H9 (cell line): ENCODE results near the gene PDCD10. TPM values are rescaled to one million over a fixed set of nuclear protein-coding genes. Genes with fewer than 3 reads are reported as not detected.

Experiments
- DNase-seq: peaks from one replicate; pipeline ENCODE4 v3.0.0-alpha.2; 2017
- H2AFZ ChIP-seq: one replicate; pipeline ENCODE4 v1.6.1; 2013; ENCODE audit warnings: mild to moderate bottlenecking, low read length, control low read depth, moderate library complexity
- H2AK5ac ChIP-seq: 2 replicates; pipeline ENCODE4 v1.6.1; 2013; ENCODE audit warnings: low read length, control low read depth, mixed read lengths; ENCODE audit not compliant: insufficient read length
- H2BK120ac ChIP-seq: one replicate; pipeline ENCODE4 v1.6.1; 2013; ENCODE audit warnings: low read depth, mild to moderate bottlenecking, low read length, control low read depth, inconsistent platforms; ENCODE audit not compliant: poor library complexity, severe bottlenecking
- H2BK12ac ChIP-seq: 2 replicates; pipeline ENCODE4 v1.6.1; 2013; ENCODE audit warnings: low read length, control low read depth, mixed read lengths, low read depth; ENCODE audit not compliant: insufficient read length
- H2BK15ac ChIP-seq: 2 replicates; pipeline ENCODE4 v1.6.1; 2013; ENCODE audit warnings: low read depth, low read length, control low read depth
- H2BK20ac ChIP-seq: one replicate; pipeline ENCODE4 v1.6.1; 2013; ENCODE audit warnings: low read depth, mild to moderate bottlenecking, low read length, control low read depth, inconsistent platforms; ENCODE audit not compliant: poor library complexity, severe bottlenecking
- H2BK5ac ChIP-seq: 2 replicates; pipeline ENCODE4 v1.6.1; 2013; ENCODE audit warnings: low read length, control low read depth, mixed read lengths; ENCODE audit not compliant: insufficient read length
- H3K14ac ChIP-seq: 2 replicates; pipeline ENCODE4 v1.6.1; 2013; ENCODE audit warnings: low read length, control low read depth; ENCODE audit not compliant: insufficient read depth
- H3K18ac ChIP-seq: 2 replicates; pipeline ENCODE4 v1.6.1; 2013; ENCODE audit warnings: low read depth, mild to moderate bottlenecking, mixed read lengths, low read length, control low read depth; ENCODE audit not compliant: insufficient read length
- H3K23ac ChIP-seq: 2 replicates; pipeline ENCODE4 v1.6.1; 2013; ENCODE audit warnings: low read length, control low read depth, mixed read lengths, low read depth; ENCODE audit not compliant: insufficient read length
- H3K23me2 ChIP-seq: 2 replicates; pipeline ENCODE4 v1.6.1; 2013; ENCODE audit warnings: low read depth, mild to moderate bottlenecking, mixed read lengths, low read length, control low read depth; ENCODE audit not compliant: insufficient read length, poor library complexity, severe bottlenecking
- H3K27ac ChIP-seq: 2 replicates; pipeline ENCODE4 v1.5.1; 2013; ENCODE audit warnings: low read length, control low read depth, mixed read lengths, low read depth; ENCODE audit not compliant: insufficient read length
- H3K27me3 ChIP-seq: 2 replicates; pipeline ENCODE4 v1.6.1; 2013; ENCODE audit warnings: low read length, control low read depth, inconsistent platforms; ENCODE audit not compliant: insufficient read depth
- H3K4ac ChIP-seq: 2 replicates; pipeline ENCODE4 v1.6.1; 2013; ENCODE audit warnings: low read depth, mild to moderate bottlenecking, control low read depth, inconsistent platforms, low read length, moderate library complexity
- H3K4me1 ChIP-seq: 2 replicates; pipeline ENCODE4 v1.6.1; 2013; ENCODE audit warnings: low read length, control low read depth, inconsistent platforms; ENCODE audit not compliant: insufficient read depth
- H3K4me2 ChIP-seq: 2 replicates; pipeline ENCODE4 v1.6.1; 2013; ENCODE audit warnings: low read length, control low read depth, mixed read lengths; ENCODE audit not compliant: insufficient read length, insufficient read depth
- H3K56ac ChIP-seq: 2 replicates; pipeline ENCODE4 v1.6.1; 2013; ENCODE audit warnings: low read depth, mild to moderate bottlenecking, mixed read lengths, low read length, control low read depth; ENCODE audit not compliant: insufficient read length
- H3K79me1 ChIP-seq: 2 replicates; pipeline ENCODE4 v1.6.1; 2013; ENCODE audit warnings: low read depth, mild to moderate bottlenecking, moderate library complexity, low read length, control low read depth, inconsistent platforms; ENCODE audit not compliant: insufficient read depth, poor library complexity, severe bottlenecking
- H3K79me2 ChIP-seq: 2 replicates; pipeline ENCODE4 v1.6.1; 2013; ENCODE audit warnings: low read length, control low read depth, inconsistent platforms; ENCODE audit not compliant: insufficient read depth
- H3K9ac ChIP-seq: 2 replicates; pipeline ENCODE4 v1.6.1; 2013; ENCODE audit warnings: low read length, control low read depth, mixed read lengths; ENCODE audit not compliant: insufficient read length; ENCODE audit errors: extremely low read depth
- H3K9me3 ChIP-seq: one replicate; pipeline ENCODE4 v1.6.1; 2013; ENCODE audit warnings: low read depth, low read length, inconsistent platforms; ENCODE audit not compliant: control insufficient read depth
- H3T11ph ChIP-seq: one replicate; pipeline ENCODE4 v1.6.1; 2013; ENCODE audit warnings: mild to moderate bottlenecking, low read length, control low read depth, inconsistent platforms
- H4K20me1 ChIP-seq: one replicate; pipeline ENCODE4 v1.6.1; 2013; ENCODE audit not compliant: control insufficient read depth, insufficient read length, insufficient read depth
- H4K5ac ChIP-seq: 2 replicates; pipeline ENCODE4 v1.6.1; 2013; ENCODE audit warnings: low read depth, mild to moderate bottlenecking, mixed read lengths, low read length, control low read depth; ENCODE audit not compliant: insufficient read length
- H4K8ac ChIP-seq: replicated peaks from 2 replicates; pipeline ENCODE4 v1.6.1; 2013; ENCODE audit warnings: low read length, control low read depth, mixed read lengths, low read depth; ENCODE audit not compliant: insufficient read length
- H4K91ac ChIP-seq: 2 replicates; pipeline ENCODE4 v1.6.1; 2013; ENCODE audit warnings: low read depth, mild to moderate bottlenecking, moderate library complexity, mixed read lengths, low read length, control low read depth; ENCODE audit not compliant: insufficient read length
- H3K27ac Mint-ChIP-seq, 3 experiments: 2 replicates in 2 of 3; 3 replicates in 1 of 3; pipeline ENCODE4 v1.8.0; 2020 to 2021; ENCODE audit warnings: mixed read lengths in 3 of 3, mild to moderate bottlenecking in 1 of 3, moderate library complexity in 1 of 3
- H3K27me3 Mint-ChIP-seq: 2 replicates; pipeline ENCODE4 v1.8.0; 2021; ENCODE audit warnings: low read depth, mild to moderate bottlenecking, moderate library complexity, mixed read lengths
- H3K36me3 Mint-ChIP-seq, 3 experiments: 2 replicates in 2 of 3; 3 replicates in 1 of 3; pipeline ENCODE4 v1.8.0; 2020 to 2021; ENCODE audit warnings: low read depth in 3 of 3, mixed read lengths in 3 of 3; ENCODE audit not compliant: insufficient read depth in 1 of 3
- H3K4me1 Mint-ChIP-seq, 2 experiments: 2 replicates each; pipeline ENCODE4 v1.8.0; 2020; ENCODE audit warnings: mixed read lengths in 2 of 2
- H3K4me3 Mint-ChIP-seq, 2 experiments: 2 replicates in 1 of 2; 3 replicates in 1 of 2; pipeline ENCODE4 v1.8.0; 2020 to 2021; ENCODE audit warnings: mild to moderate bottlenecking in 2 of 2, mixed read lengths in 2 of 2, moderate library complexity in 1 of 2
- H3K9me3 Mint-ChIP-seq, 2 experiments: 2 replicates in 1 of 2; 3 replicates in 1 of 2; pipeline ENCODE4 v1.8.0; 2020; ENCODE audit warnings: mild to moderate bottlenecking in 2 of 2, mixed read lengths in 2 of 2, moderate library complexity in 1 of 2
- WGBS: extraction: QIAGEN DNeasy Blood & Tissue Kit; methylation state at CpG from one replicate; pipeline ENCODE4 v1.1.7; 2013; ENCODE audit warnings: missing lambda C conversion rate, low lambda C conversion rate, mixed read lengths; ENCODE audit not compliant: insufficient read length; ENCODE audit errors: extremely low coverage; 5-methylcytosine and 5-hydroxymethylcytosine counted together
- total RNA-seq: library from RNA; stranded (reverse); gene quantifications from 2 replicates; pipeline ENCODE4 v1.2.1, GENCODE V29; 2021
- TF ChIP-seq, protein P1 (sequence below): fragments of 200-600 bp; sonication (generic); conservative IDR thresholded peaks from 3 replicates; pipeline ENCODE4 v1.8.0; 2021; ENCODE audit warnings: antibody characterized with exemption, mild to moderate bottlenecking

Gene PDCD10
- total RNA-seq, 1 experiment from 2014 or later, result 64.3 TPM

GRCh38 chr3:167733961-167734497 lies 663 bp downstream of the PDCD10 start:
- Histone ChIP-seq H2AK5ac (no peak overlapping the region), H3K14ac (peak overlapping the region; percentile 9; the same call in 1 of the 2 replicates), H4K8ac (no peak overlapping the region), H3K79me2 (peaks cover 29% of the 10 kb centered on the region), H3T11ph (no peak overlapping the region), H3K27me3 (no peaks in the 10 kb centered on the region), H4K20me1 (no peaks in the 10 kb centered on the region), H2BK15ac (no peak overlapping the region), H3K4ac (no peak overlapping the region), H2AFZ (no peak overlapping the region), H3K9me3 (no peaks in the 10 kb centered on the region), H4K91ac (no peak overlapping the region), H2BK12ac (no peak overlapping the region), H3K18ac (no peak overlapping the region), H3K9ac (peak overlapping the region; percentile 97), H3K23ac (no peak overlapping the region), H3K79me1 (peaks cover 1% of the 10 kb centered on the region), H4K5ac (no peak overlapping the region), H3K27ac (peak overlapping the region; percentile 92), H3K56ac (no peak overlapping the region), H2BK20ac (no peak overlapping the region), H3K4me2 (peak overlapping the region; percentile 75), H2BK120ac (no peak overlapping the region), H3K4me1 (no peaks in the 10 kb centered on the region), H3K23me2 (no peaks in the 10 kb centered on the region), H2BK5ac (no peak overlapping the region)
- Mint-ChIP-seq H3K27me3 (no peaks in the 10 kb centered on the region), H3K27ac (no peak overlapping the region), H3K4me1 (peaks cover 33 to 34% of the 10 kb centered on the region in 2 experiments), H3K9me3 (no peaks in the 10 kb centered on the region), H3K36me3 (no peaks in the 10 kb centered on the region; a peak in 2 of 7 replicates), H3K4me3 (no peak overlapping the region)
- TF ChIP-seq, protein P1, sequence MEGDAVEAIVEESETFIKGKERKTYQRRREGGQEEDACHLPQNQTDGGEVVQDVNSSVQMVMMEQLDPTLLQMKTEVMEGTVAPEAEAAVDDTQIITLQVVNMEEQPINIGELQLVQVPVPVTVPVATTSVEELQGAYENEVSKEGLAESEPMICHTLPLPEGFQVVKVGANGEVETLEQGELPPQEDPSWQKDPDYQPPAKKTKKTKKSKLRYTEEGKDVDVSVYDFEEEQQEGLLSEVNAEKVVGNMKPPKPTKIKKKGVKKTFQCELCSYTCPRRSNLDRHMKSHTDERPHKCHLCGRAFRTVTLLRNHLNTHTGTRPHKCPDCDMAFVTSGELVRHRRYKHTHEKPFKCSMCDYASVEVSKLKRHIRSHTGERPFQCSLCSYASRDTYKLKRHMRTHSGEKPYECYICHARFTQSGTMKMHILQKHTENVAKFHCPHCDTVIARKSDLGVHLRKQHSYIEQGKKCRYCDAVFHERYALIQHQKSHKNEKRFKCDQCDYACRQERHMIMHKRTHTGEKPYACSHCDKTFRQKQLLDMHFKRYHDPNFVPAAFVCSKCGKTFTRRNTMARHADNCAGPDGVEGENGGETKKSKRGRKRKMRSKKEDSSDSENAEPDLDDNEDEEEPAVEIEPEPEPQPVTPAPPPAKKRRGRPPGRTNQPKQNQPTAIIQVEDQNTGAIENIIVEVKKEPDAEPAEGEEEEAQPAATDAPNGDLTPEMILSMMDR, result no peak
- WGBS, result no CpG with 5 or more reads among the region's 12 CpGs
- DNase-seq, result no peak
